Measurements from ENCODE around the gene GPATCH11.

Gene GPATCH11

GRCh38 chr2:37104178-37104577 lies 19.9 kb downstream of the GPATCH11 start:
- TF ChIP-seq CTCF (IDR thresholded peaks at IDR 0.05; ENCODE audit: low read depth, low read length, missing control alignments): no peak
- no peak for DNase-seq (ENCODE audit: low read depth)
- no peak overlapping the region for H3K4me3 ChIP-seq (ENCODE audit: low read depth, low read length)

GRCh38 chr2:37105150-37105549 lies 20.8 kb downstream of the GPATCH11 start:
- TF ChIP-seq CTCF (IDR thresholded peaks at IDR 0.05; ENCODE audit: low read depth, low read length, missing control alignments): no peak
- no peak overlapping the region for H3K4me3 ChIP-seq (ENCODE audit: low read depth, low read length)
- no peak for DNase-seq (ENCODE audit: low read depth)

- no peak for DNase-seq (ENCODE audit: low read depth)
- TF ChIP-seq CTCF (IDR thresholded peaks at IDR 0.05; ENCODE audit: low read depth, low read length, missing control alignments): no peak
- no peak overlapping the region for H3K4me3 ChIP-seq (ENCODE audit: low read depth, low read length)
Observed at GRCh38 chr2:37109523-37109922, 25.2 kb downstream of the GPATCH11 start.

GRCh38 chr2:37110306-37111212 lies 26.2 kb downstream of the GPATCH11 start:
- TF ChIP-seq CTCF (IDR thresholded peaks at IDR 0.05; ENCODE audit: low read depth, low read length, missing control alignments): no peak
- H3K4me3 ChIP-seq (ENCODE audit: low read depth, low read length): no peak overlapping the region
- DNase-seq (ENCODE audit: low read depth): no peak

- no peak for TF ChIP-seq CTCF (IDR thresholded peaks at IDR 0.05; ENCODE audit: low read depth, low read length, missing control alignments)
- DNase-seq (ENCODE audit: low read depth): no peak
- no peak overlapping the region for H3K4me3 ChIP-seq (ENCODE audit: low read depth, low read length)
Observed at GRCh38 chr2:37111958-37112357, 27.6 kb downstream of the GPATCH11 start.

GRCh38 chr2:37117566-37117965 lies 33.2 kb downstream of the GPATCH11 start:
- DNase-seq (ENCODE audit: low read depth): no peak
- no peak for TF ChIP-seq CTCF (IDR thresholded peaks at IDR 0.05; ENCODE audit: low read depth, low read length, missing control alignments)
- H3K4me3 ChIP-seq (ENCODE audit: low read depth, low read length): no peak overlapping the region

GRCh38 chr2:37119157-37119556 lies 34.8 kb downstream of the GPATCH11 start:
- no peak for TF ChIP-seq CTCF (IDR thresholded peaks at IDR 0.05; ENCODE audit: low read depth, low read length, missing control alignments)
- DNase-seq (ENCODE audit: low read depth): no peak
- H3K4me3 ChIP-seq (ENCODE audit: low read depth, low read length): no peak overlapping the region

Data from GM12864 (cell line).